CD14-positive monocyte (primary cell): ENCODE results near the gene USP54. TPM values are rescaled to one million over a fixed set of nuclear protein-coding genes. Genes with fewer than 3 reads are reported as not detected.

Source experiments
- DNase-seq, 3 donors: peaks; one replicate each; pipeline ENCODE4 v3.0.0-alpha.2; 2011 to 2022
- H2AFZ ChIP-seq: 2 replicates; pipeline ENCODE4 v1.6.0; 2012; ENCODE audit warnings: mild to moderate bottlenecking, low read depth, low read length, inconsistent platforms; ENCODE audit not compliant: insufficient read depth, poor library complexity, severe bottlenecking
- H3K27ac ChIP-seq, 2 donors: 1 replicate in 1 of 2; 2 replicates in 1 of 2; pipeline ENCODE4 v1.5.1; 2012 to 2013; ENCODE audit warnings: low read length in 2 of 2, control low read depth in 1 of 2, inconsistent platforms in 1 of 2, low read depth in 1 of 2, mild to moderate bottlenecking in 1 of 2
- H3K27me3 ChIP-seq, 2 donors: one replicate each; pipeline versions ENCODE4 v1.6.0 to v1.6.1; 2011 to 2013; ENCODE audit warnings: low read length in 2 of 2; ENCODE audit not compliant: control insufficient read depth in 2 of 2, insufficient read depth in 2 of 2
- H3K36me3 ChIP-seq, 2 donors: replicated peaks in 1 of 2; 1 replicate in 1 of 2; 2 replicates in 1 of 2; pipeline versions ENCODE4 v1.5.1 to v1.6.1; 2012 to 2013; ENCODE audit warnings: low read length in 2 of 2, control low read depth in 1 of 2, inconsistent platforms in 1 of 2, mild to moderate bottlenecking in 1 of 2; ENCODE audit not compliant: insufficient read depth in 2 of 2, control insufficient read depth in 1 of 2
- H3K4me1 ChIP-seq, 2 donors: 1 replicate in 1 of 2; 2 replicates in 1 of 2; pipeline versions ENCODE4 v1.5.1 to v1.6.1; 2012 to 2013; ENCODE audit warnings: low read length in 2 of 2, control low read depth in 1 of 2, inconsistent platforms in 1 of 2, mild to moderate bottlenecking in 1 of 2, moderate library complexity in 1 of 2; ENCODE audit not compliant: insufficient read depth in 2 of 2, control insufficient read depth in 1 of 2
- H3K4me2 ChIP-seq: replicated peaks from 2 replicates; pipeline ENCODE3; 2012; ENCODE audit warnings: low read length, moderate library complexity, mild to moderate bottlenecking; ENCODE audit not compliant: poor library complexity, severe bottlenecking; ENCODE audit errors: extremely low read depth
- H3K4me3 ChIP-seq, 3 experiments: fragments of 200-600 bp in 1 of 3; sonication (generic) in 1 of 3; replicated peaks in 1 of 3; 1 replicate in 2 of 3; 2 replicates in 1 of 3; pipeline ENCODE4 v1.5.1; 2011 to 2013; ENCODE audit warnings: low read length in 3 of 3, mild to moderate bottlenecking in 3 of 3, control low read depth in 2 of 3, low read depth in 2 of 3, inconsistent platforms in 1 of 3, moderate library complexity in 1 of 3
- H3K79me2 ChIP-seq: 2 replicates; pipeline ENCODE4 v1.6.0; 2012; ENCODE audit warnings: mild to moderate bottlenecking, control low read depth, inconsistent platforms, low read length, moderate library complexity; ENCODE audit not compliant: insufficient read depth
- H3K9ac ChIP-seq: 2 replicates; pipeline ENCODE4 v1.6.0; 2017; ENCODE audit warnings: low read length, mild to moderate bottlenecking; ENCODE audit not compliant: insufficient read depth, poor library complexity, severe bottlenecking
- H3K9me3 ChIP-seq, 2 donors: replicated peaks in 1 of 2; 1 replicate in 1 of 2; 2 replicates in 1 of 2; pipeline versions ENCODE4 v1.5.1 to v1.6.1; 2012 to 2013; ENCODE audit warnings: low read length in 2 of 2, control low read depth in 1 of 2; ENCODE audit not compliant: control insufficient read depth in 1 of 2, insufficient read depth in 1 of 2
- H4K20me1 ChIP-seq: 2 replicates; pipeline ENCODE4 v1.6.0; 2012; ENCODE audit warnings: mild to moderate bottlenecking, low read length, control low read depth, moderate library complexity; ENCODE audit not compliant: insufficient read depth
- H3K27ac Mint-ChIP-seq, 7 donors: one replicate each; pipeline ENCODE4 v1.8.0; 2020; ENCODE audit warnings: mild to moderate bottlenecking in 7 of 7, mixed read lengths in 7 of 7, moderate library complexity in 6 of 7, inconsistent platforms in 2 of 7
- H3K27me3 Mint-ChIP-seq, 3 donors: one replicate each; pipeline ENCODE4 v1.8.0; 2021 to 2022; ENCODE audit warnings: low read depth in 3 of 3, mild to moderate bottlenecking in 3 of 3, mixed read lengths in 3 of 3, moderate library complexity in 3 of 3, inconsistent platforms in 1 of 3
- H3K36me3 Mint-ChIP-seq, 2 donors: one replicate each; pipeline ENCODE4 v1.8.0; 2020; ENCODE audit warnings: mixed read lengths in 2 of 2, inconsistent platforms in 1 of 2, mild to moderate bottlenecking in 1 of 2
- H3K4me1 Mint-ChIP-seq: one replicate; pipeline ENCODE4 v1.8.0; 2020; ENCODE audit warnings: mild to moderate bottlenecking, mixed read lengths
- H3K4me3 Mint-ChIP-seq, 2 donors: one replicate each; pipeline ENCODE4 v1.8.0; 2020; ENCODE audit warnings: mild to moderate bottlenecking in 2 of 2, mixed read lengths in 2 of 2, moderate library complexity in 1 of 2
- H3K9me3 Mint-ChIP-seq, 7 donors: one replicate each; pipeline ENCODE4 v1.8.0; 2020 to 2022; ENCODE audit warnings: mixed read lengths in 7 of 7, mild to moderate bottlenecking in 6 of 7, moderate library complexity in 6 of 7, inconsistent platforms in 2 of 7
- CTCF ChIP-seq: fragments of 200-600 bp; IDR thresholded peaks from one replicate; pipeline ENCODE4 v1.8.0; 2022; ENCODE audit warnings: antibody characterized with exemption, mild to moderate bottlenecking
- WGBS: methylation state at CpG from one replicate; pipeline ENCODE4 v1.1.5; 2013; ENCODE audit warnings: missing lambda C conversion rate; ENCODE audit not compliant: insufficient coverage; 5-methylcytosine and 5-hydroxymethylcytosine counted together
- intact Hi-C, 2 donors: fragments of 100-400 bp; cut with micrococcal nuclease; formaldehyde crosslinking; loops; one replicate each; pipeline versions ENCODE4 v1.15.0 to v1.15.1; 2023
- polyA plus RNA-seq, 3 donors: library from polyadenylated mRNA; depleted of rRNA in 1 of 3; unstranded in 2 of 3; stranded (reverse) in 1 of 3; fragments of 300-500 nt in 2 of 3; fragments of >200 nt in 1 of 3; fragmentation: Illumina TruSeq in 2 of 3; gene quantifications; 1 replicate in 2 of 3; 2 replicates in 1 of 3; pipeline ENCODE4 v1.2.3, GENCODE V29; 2012 to 2021

Gene USP54
- polyA plus RNA-seq, 3 donors = 0.28 to 2.4 (median 0.55) TPM

- intact Hi-C loops = no loop called here
- H3K4me2 ChIP-seq = no peak overlapping the region
- H2AFZ ChIP-seq = no peak overlapping the region
- no peak overlapping the region for H3K9ac ChIP-seq
- no peak overlapping the region for H3K4me3 ChIP-seq
- H3K9me3 ChIP-seq = no peaks in the 10 kb centered on the region
- Mint-ChIP-seq H3K27me3 (no peaks in the 10 kb centered on the region), H3K4me3 (no peak overlapping the region), H3K27ac (no peak overlapping the region), H3K4me1 (peaks cover 4% of the 10 kb centered on the region), H3K9me3 (no peaks in the 10 kb centered on the region), H3K36me3 (peaks cover 0 to 2% of the 10 kb centered on the region in 2 donors)
- H3K4me1 ChIP-seq = no peaks in the 10 kb centered on the region
- no peak for TF ChIP-seq CTCF
- H3K79me2 ChIP-seq = no peaks in the 10 kb centered on the region
- no peaks in the 10 kb centered on the region for H3K27me3 ChIP-seq
- WGBS = 91% methylated on average over 1 of the region's 4 CpGs
- no peaks in the 10 kb centered on the region for H4K20me1 ChIP-seq
- H3K27ac ChIP-seq = no peak overlapping the region
- H3K36me3 ChIP-seq = no peaks in the 10 kb centered on the region
- DNase-seq = no peak
Measured at GRCh38 chr10:73517166-73517888, 73.8 kb downstream of the USP54 start.

GRCh38 chr10:73512207-73512743 lies 78.9 kb downstream of the USP54 start:
- H3K27ac ChIP-seq = no peak overlapping the region
- H3K79me2 ChIP-seq = no peaks in the 10 kb centered on the region
- H3K9me3 ChIP-seq = no peaks in the 10 kb centered on the region
- intact Hi-C loops = no loop called here
- H3K4me1 Mint-ChIP-seq = peaks cover under 1% of the 10 kb centered on the region
- no peaks in the 10 kb centered on the region for H3K27me3 ChIP-seq
- WGBS = no CpG with 5 or more reads among the region's 4 CpGs
- H3K9me3 Mint-ChIP-seq = no peaks in the 10 kb centered on the region
- H3K9ac ChIP-seq = no peak overlapping the region
- H3K4me3 ChIP-seq = no peak overlapping the region
- no peak overlapping the region for H2AFZ ChIP-seq
- H3K36me3 Mint-ChIP-seq = peaks cover 0 to under 1% of the 10 kb centered on the region in 2 donors
- no peak overlapping the region for H3K27ac Mint-ChIP-seq
- H4K20me1 ChIP-seq = no peaks in the 10 kb centered on the region
- H3K4me3 Mint-ChIP-seq = no peak overlapping the region
- no peak for DNase-seq
- H3K36me3 ChIP-seq = no peaks in the 10 kb centered on the region
- no peak for TF ChIP-seq CTCF
- no peaks in the 10 kb centered on the region for H3K4me1 ChIP-seq
- H3K27me3 Mint-ChIP-seq = no peaks in the 10 kb centered on the region
- no peak overlapping the region for H3K4me2 ChIP-seq
